Ovary (tissue), 9 donors: Measurements from ENCODE around the gene ZNF638. TPM values are rescaled to one million over a fixed set of nuclear protein-coding genes. Genes with fewer than 3 reads are reported as not detected.
"Not testable (repeated sequence)": the region's sequence is repeated elsewhere in the genome, so short reads cannot be mapped to it uniquely, and the experiment has no call there.

Source experiments
- DNase-seq, 5 donors: peaks; one replicate each; pipeline ENCODE4 v3.0.0-alpha.2; 2019 to 2020
- H3K27ac ChIP-seq, 2 donors: fragments of 200-600 bp; one replicate each; pipeline versions ENCODE4 v1.5.1 to v1.8.0; 2019 to 2022
- H3K27me3 ChIP-seq: fragments of 200-600 bp; one replicate; pipeline ENCODE4 v1.8.0; 2022
- H3K36me3 ChIP-seq: fragments of 200-600 bp; sonication (generic); one replicate; pipeline ENCODE4 v1.5.1; 2019
- H3K4me1 ChIP-seq: one replicate; pipeline ENCODE4 v1.8.1; 2013; ENCODE audit warnings: mild to moderate bottlenecking, moderate library complexity; ENCODE audit not compliant: insufficient read depth
- H3K4me3 ChIP-seq: fragments of 200-600 bp; sonication (generic); one replicate; pipeline ENCODE4 v1.5.1; 2017
- H3K9me3 ChIP-seq, 2 donors: fragments of 200-600 bp in 1 of 2; sonication (generic) in 1 of 2; one replicate each; pipeline versions ENCODE4 v1.5.1 to v1.8.1; 2013 to 2019; ENCODE audit warnings: mild to moderate bottlenecking in 1 of 2, moderate library complexity in 1 of 2
- CTCF ChIP-seq, 3 donors: fragments of 450-650 bp in 2 of 3; fragments of 200-600 bp in 1 of 3; IDR thresholded peaks; one replicate each; pipeline versions ENCODE4 v1.5.1 to v1.8.0; 2016 to 2022; ENCODE audit warnings: antibody characterized with exemption in 3 of 3, mild to moderate bottlenecking in 1 of 3
- EP300 ChIP-seq: sonication (generic); formaldehyde crosslinking; IDR thresholded peaks from one replicate; pipeline ENCODE4 v1.6.1; 2017; ENCODE audit warnings: antibody characterized with exemption
- POLR2A ChIP-seq: fragments of 450-650 bp; IDR thresholded peaks from one replicate; pipeline ENCODE4 v1.6.1; 2017; ENCODE audit warnings: antibody characterized with exemption, mild to moderate bottlenecking, moderate library complexity
- WGBS, 3 donors: extraction: QIAGEN DNeasy Blood & Tissue Kit in 1 of 3; methylation state at CpG; one replicate each; pipeline versions ENCODE4 v1.1.5 to v1.1.7; 2013 to 2017; 5-methylcytosine and 5-hydroxymethylcytosine counted together
- intact Hi-C, 4 donors: fragments of 100-400 bp; cut with DNase I; formaldehyde crosslinking; loops; one replicate each; pipeline versions ENCODE4 v1.11.0 to v1.15.1; 2022 to 2023
- polyA plus RNA-seq, 2 donors: library from polyadenylated mRNA; stranded (reverse); fragments of 200-250 nt in 1 of 2; fragments of 350-450 nt in 1 of 2; fragmentation: Illumina TruSeq in 1 of 2; extraction: RNeasy Lipid Tissue Mini Kit (QIAGEN cat#74804) in 1 of 2; gene quantifications; one replicate each; pipeline ENCODE4 v1.2.3, GENCODE V29; 2013 to 2014
- total RNA-seq, 7 donors: library from RNA; depleted of rRNA in 2 of 7; stranded (reverse); fragments of >200 nt in 2 of 7; fragmentation: NEBNext Ultra II Directional in 3 of 7; extraction: Animal tissue kit (Norgen Biotek cat#: 25700) in 3 of 7; gene quantifications; one replicate each; pipeline versions ENCODE4 v1.1.0 to v1.2.4, GENCODE V29; 2016 to 2023
- donor health status: DM: no; HTN: no; CAD: no; lungs with moderate emphysema.
- donor health status: DM: no; HTN: no; CAD: no.
- donor health status: Bipolar disorder and iron deficiency.
- donor health status: DM: yes; HTN: yes; CAD: no.
- donor health status: DM: no; HTN: no; CAD: no.
- donor health status: DM: yes; HTN: yes; CAD: no.

The ZNF638 gene
- total and polyA plus RNA-seq, 9 donors, result 76.9 to 160 (median 126) TPM

- 96 to 98% (median 97%) methylated on average over 3 of the region's 3 CpGs for WGBS, 3 donors
- Histone ChIP-seq H3K4me3 (no peak overlapping the region), H3K4me1 (peaks cover 2% of the 10 kb centered on the region), H3K27ac (no peak overlapping the region), H3K9me3 (no peaks in the 10 kb centered on the region), H3K36me3 (no peaks in the 10 kb centered on the region), H3K27me3 (no peaks in the 10 kb centered on the region)
- TF ChIP-seq EP300 (no peak), CTCF (IDR thresholded peaks at IDR 0.05) (no peak), POLR2A (no peak)
- intact Hi-C loops, result no loop called here
- DNase-seq, result no peak
Observed at GRCh38 chr2:71428472-71429383, 97.1 kb downstream of the ZNF638 start.

GRCh38 chr2:71445142-71445541 lies 113.6 kb downstream of the ZNF638 start:
- H3K36me3 ChIP-seq, H3K27ac ChIP-seq, H3K27me3 ChIP-seq, intact Hi-C loops, H3K4me1 ChIP-seq, H3K4me3 ChIP-seq, DNase-seq, H3K9me3 ChIP-seq: not testable (repeated sequence)
- 67 to 73% (median 70%) methylated on average over 5 of the region's 5 CpGs for WGBS, 3 donors

GRCh38 chr2:71446505-71446904 lies 114.9 kb downstream of the ZNF638 start:
- no peak for TF ChIP-seq EP300
- no peak for TF ChIP-seq POLR2A
- TF ChIP-seq CTCF (IDR thresholded peaks at IDR 0.05), result no peak
- H3K27ac ChIP-seq, result no peak overlapping the region
- 92 to 100% (median 100%) methylated on average over 1 of the region's 1 CpG for WGBS, 3 donors
- H3K4me3 ChIP-seq, result no peak overlapping the region
- intact Hi-C loops, result no loop called here
- no peaks in the 10 kb centered on the region for H3K9me3 ChIP-seq
- no peaks in the 10 kb centered on the region for H3K27me3 ChIP-seq
- no peak for DNase-seq
- H3K4me1 ChIP-seq, result no peaks in the 10 kb centered on the region
- no peaks in the 10 kb centered on the region for H3K36me3 ChIP-seq

GRCh38 chr2:71449343-71449742 lies 117.8 kb downstream of the ZNF638 start:
- no peak overlapping the region for H3K4me3 ChIP-seq
- 61 to 67% (median 65%) methylated on average over 3 of the region's 3 CpGs for WGBS, 3 donors
- H3K4me1 ChIP-seq, result no peaks in the 10 kb centered on the region
- H3K27ac ChIP-seq, result no peak overlapping the region
- TF ChIP-seq POLR2A (no peak), CTCF (IDR thresholded peaks at IDR 0.05) (no peak), EP300 (no peak)
- no peaks in the 10 kb centered on the region for H3K27me3 ChIP-seq
- H3K36me3 ChIP-seq, result no peaks in the 10 kb centered on the region
- intact Hi-C loops, result no loop called here
- DNase-seq, result no peak
- H3K9me3 ChIP-seq, result no peaks in the 10 kb centered on the region

GRCh38 chr2:71451705-71452104 lies 120.1 kb downstream of the ZNF638 start:
- Histone ChIP-seq H3K4me1 (no peaks in the 10 kb centered on the region), H3K4me3 (no peak overlapping the region), H3K27me3 (no peaks in the 10 kb centered on the region), H3K9me3 (no peaks in the 10 kb centered on the region), H3K27ac (no peak overlapping the region), H3K36me3 (no peaks in the 10 kb centered on the region)
- intact Hi-C loops, result no loop called here
- DNase-seq, result no peak
- WGBS, 3 donors, result 73 to 80% (median 76%) methylated on average over 4 of the region's 4 CpGs
- TF ChIP-seq CTCF (IDR thresholded peaks at IDR 0.05) (no peak), POLR2A (no peak), EP300 (no peak)
